ES-I3 (cell line): ENCODE data around the gene RAB18.
"Not testable (repeated sequence)": the region's sequence is repeated elsewhere in the genome, so short reads cannot be mapped to it uniquely, and the experiment has no call there.

Source experiments
- H3K36me3 ChIP-seq: 2 replicates; pipeline ENCODE4 v1.6.1; 2013; ENCODE audit warnings: mild to moderate bottlenecking, low read length, control low read depth, moderate library complexity; ENCODE audit not compliant: insufficient read depth
- H3K4me1 ChIP-seq: 2 replicates; pipeline ENCODE4 v1.6.1; 2013; ENCODE audit warnings: mild to moderate bottlenecking, control low read depth, low read length; ENCODE audit not compliant: insufficient read depth
- H3K9ac ChIP-seq: 2 replicates; pipeline ENCODE4 v1.6.1; 2013; ENCODE audit warnings: low read depth, mild to moderate bottlenecking, low read length, moderate library complexity
- H3K9me3 ChIP-seq: 2 replicates; pipeline ENCODE4 v1.6.1; 2013; ENCODE audit warnings: mild to moderate bottlenecking, low read length, moderate library complexity; ENCODE audit not compliant: control insufficient read depth, insufficient read depth

The RAB18 gene

DNA sequence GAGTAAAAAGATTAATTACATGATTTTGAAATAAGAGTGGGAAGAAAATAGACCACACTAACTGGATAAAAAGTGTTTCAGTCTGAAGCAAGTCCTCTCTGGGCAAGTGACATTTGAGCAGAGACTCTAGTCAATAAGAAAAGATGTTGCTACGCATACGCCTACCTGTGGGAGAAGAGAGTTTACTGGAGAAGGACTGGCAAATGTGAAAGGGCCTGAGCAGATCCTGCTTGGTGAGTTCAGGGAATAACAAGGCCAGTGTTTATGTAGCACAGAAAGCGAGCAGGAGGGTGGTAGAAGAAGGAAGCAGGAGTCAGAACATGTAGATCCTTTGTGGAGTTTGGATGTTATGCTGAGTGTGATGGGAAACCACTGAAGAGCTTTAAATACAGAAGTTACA lies 43.4 kb downstream of the RAB18 start:
- Histone ChIP-seq H3K9me3 (no peaks in the 10 kb centered on the region), H3K4me1 (no peaks in the 10 kb centered on the region)

DNA sequence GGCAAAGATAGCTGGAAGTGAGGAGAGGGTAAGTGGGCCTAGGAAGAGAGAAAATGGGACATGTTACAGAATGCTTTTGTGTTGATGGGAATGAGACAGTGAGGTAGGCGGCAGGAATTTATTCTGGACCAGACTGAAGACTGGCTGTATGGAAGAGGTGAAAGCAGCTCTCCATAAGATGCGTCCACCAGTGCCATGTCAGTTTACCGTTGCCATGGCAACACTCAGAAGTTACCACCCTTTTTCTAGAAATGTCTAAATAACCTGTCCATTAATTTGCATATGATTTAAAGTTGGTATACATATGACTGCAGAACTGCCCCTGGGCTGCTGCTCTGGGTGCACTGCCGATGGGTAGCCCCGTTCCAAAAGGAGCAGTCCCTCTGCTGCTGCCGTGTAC lies 46.7 kb downstream of the RAB18 start:
- no peaks in the 10 kb centered on the region for H3K36me3 ChIP-seq
- no peaks in the 10 kb centered on the region for H3K4me1 ChIP-seq
- H3K9ac ChIP-seq = no peak overlapping the region
- H3K9me3 ChIP-seq = no peaks in the 10 kb centered on the region

More for the DNA sequence above, 43.4 kb downstream of the RAB18 start:
- Histone ChIP-seq H3K9ac (no peak overlapping the region), H3K36me3 (peaks cover 2% of the 10 kb centered on the region; the same call in 1 of the 2 replicates)

- Histone ChIP-seq H3K4me1 (no peaks in the 10 kb centered on the region), H3K9me3 (no peaks in the 10 kb centered on the region), H3K9ac (no peak overlapping the region), H3K36me3 (no peaks in the 10 kb centered on the region)
Observed at GRCh38 chr10:27558612-27559020, 54.5 kb downstream of the RAB18 start.

DNA sequence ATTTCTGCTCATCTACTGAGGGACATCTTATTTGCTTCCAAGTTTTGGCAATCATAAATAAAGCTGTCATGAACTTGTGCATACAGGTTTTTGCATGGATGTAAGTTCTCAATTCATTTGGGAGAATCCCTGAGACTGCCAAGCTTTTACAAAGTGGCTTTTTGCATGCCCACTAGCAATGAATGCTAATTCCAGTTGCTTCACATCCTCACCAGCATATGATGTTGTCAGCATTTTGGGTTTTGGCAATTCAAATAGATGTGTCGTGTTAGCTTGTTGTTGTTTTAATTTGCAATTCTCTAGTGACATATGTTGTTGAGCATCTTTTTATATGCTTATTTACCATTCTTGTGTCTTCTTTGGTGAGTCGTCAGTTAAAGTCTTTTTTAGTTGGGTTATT lies 57.2 kb downstream of the RAB18 start:
- no peaks in the 10 kb centered on the region for H3K36me3 ChIP-seq
- H3K4me1 ChIP-seq = no peaks in the 10 kb centered on the region
- H3K9ac ChIP-seq = no peak overlapping the region
- no peaks in the 10 kb centered on the region for H3K9me3 ChIP-seq

DNA sequence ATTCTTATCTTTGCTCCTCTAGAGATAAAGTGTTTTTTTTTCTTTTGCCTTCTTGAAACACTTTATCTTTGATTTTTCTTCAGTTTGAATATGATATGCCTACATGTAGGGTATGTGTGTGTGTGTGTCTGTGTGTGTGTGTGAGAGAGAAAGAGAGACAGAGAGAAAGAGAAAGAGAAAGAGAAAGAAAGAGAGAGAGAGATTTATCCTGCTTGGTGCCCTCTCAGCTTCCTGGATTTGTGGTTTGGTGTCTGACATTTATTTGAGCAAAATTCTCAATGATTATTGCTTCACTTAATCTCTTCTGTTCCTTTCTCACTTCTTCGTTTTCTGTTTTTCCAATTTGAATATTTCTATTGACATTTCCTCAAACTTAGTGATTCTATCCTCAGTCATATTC lies 60.3 kb downstream of the RAB18 start:
- no peaks in the 10 kb centered on the region for H3K9me3 ChIP-seq
- no peaks in the 10 kb centered on the region for H3K36me3 ChIP-seq
- H3K9ac ChIP-seq = no peak overlapping the region
- no peaks in the 10 kb centered on the region for H3K4me1 ChIP-seq

DNA sequence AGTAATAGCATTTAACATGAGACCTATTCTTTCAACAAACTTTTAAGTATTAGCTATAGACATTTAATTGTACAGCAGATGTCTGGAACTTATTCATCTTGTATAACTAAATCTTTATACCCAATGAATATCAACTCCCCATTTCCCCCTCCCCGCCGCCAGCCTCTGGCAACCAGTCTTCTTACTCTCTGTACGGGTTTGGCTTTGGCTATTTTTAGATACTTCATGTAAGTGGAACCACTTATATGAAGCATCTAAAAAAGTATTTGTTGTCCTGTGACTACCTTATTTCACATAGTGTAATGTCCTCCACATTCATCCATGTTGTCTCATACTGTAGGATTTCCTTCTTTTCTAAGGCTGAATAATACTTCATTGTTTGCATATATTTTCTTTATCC lies 60.8 kb downstream of the RAB18 start:
- Histone ChIP-seq H3K9ac (no peak overlapping the region), H3K36me3 (no peaks in the 10 kb centered on the region), H3K9me3 (no peaks in the 10 kb centered on the region), H3K4me1 (no peaks in the 10 kb centered on the region)

GRCh38 chr10:27568196-27569175 lies 64.4 kb downstream of the RAB18 start:
- Histone ChIP-seq H3K4me1 (no peaks in the 10 kb centered on the region), H3K9ac (no peak overlapping the region), H3K36me3 (no peaks in the 10 kb centered on the region), H3K9me3 (no peaks in the 10 kb centered on the region; the same call in 1 of the 2 replicates)

DNA sequence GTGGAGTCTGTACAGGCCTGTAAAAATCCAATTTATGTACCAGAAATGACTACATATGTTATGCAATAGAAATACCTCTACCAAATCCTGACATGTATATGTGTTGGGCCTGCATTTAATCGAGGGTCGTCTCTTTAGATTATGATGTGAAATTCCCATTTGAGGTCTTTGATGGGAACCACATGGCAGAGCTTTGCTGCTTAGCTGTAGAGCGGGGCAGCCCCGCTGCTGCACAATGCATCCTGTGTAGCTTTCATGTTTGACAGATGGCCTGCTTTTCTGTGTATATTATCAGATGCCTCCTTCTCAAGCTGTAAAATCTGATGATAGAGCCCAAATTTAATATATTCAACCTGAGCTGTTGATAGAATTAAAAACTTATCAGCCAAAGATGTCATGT lies 65.8 kb downstream of the RAB18 start:
- Histone ChIP-seq H3K9me3 (no peaks in the 10 kb centered on the region; the same call in 1 of the 2 replicates), H3K36me3 (no peaks in the 10 kb centered on the region), H3K9ac (no peak overlapping the region), H3K4me1 (no peaks in the 10 kb centered on the region)

- H3K9me3 ChIP-seq, H3K4me1 ChIP-seq, H3K36me3 ChIP-seq, H3K9ac ChIP-seq: not testable (repeated sequence)
Observed at GRCh38 chr10:27577038-27577437, 72.9 kb downstream of the RAB18 start.

GRCh38 chr10:27578316-27578715 lies 74.2 kb downstream of the RAB18 start:
- H3K36me3 ChIP-seq = no peaks in the 10 kb centered on the region
- H3K9me3 ChIP-seq = no peaks in the 10 kb centered on the region; the same call in 1 of the 2 replicates
- H3K4me1 ChIP-seq = no peaks in the 10 kb centered on the region
- H3K9ac ChIP-seq = no peak overlapping the region

GRCh38 chr10:27581225-27581624 lies 77.1 kb downstream of the RAB18 start:
- H3K36me3 ChIP-seq = no peaks in the 10 kb centered on the region
- H3K4me1 ChIP-seq = no peaks in the 10 kb centered on the region
- no peaks in the 10 kb centered on the region for H3K9me3 ChIP-seq
- no peak overlapping the region for H3K9ac ChIP-seq

DNA sequence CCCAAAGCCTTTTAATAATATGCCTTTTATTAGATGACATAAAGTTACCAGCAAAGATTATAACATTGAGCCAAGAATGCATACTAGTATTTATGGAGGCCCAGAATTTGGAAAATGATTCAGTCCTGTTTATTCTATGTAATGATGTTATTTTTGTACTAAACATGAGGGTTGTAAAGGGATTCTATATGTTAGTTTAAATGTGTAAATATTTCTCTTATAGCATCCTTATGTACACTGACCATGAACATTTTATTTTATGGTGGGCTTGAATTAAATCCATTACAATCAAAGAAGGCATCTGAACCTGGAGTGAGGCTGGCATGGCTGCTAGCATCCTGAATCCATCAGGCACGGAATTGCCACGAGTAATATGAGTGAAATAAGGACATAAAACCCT lies 80.2 kb downstream of the RAB18 start:
- H3K9ac ChIP-seq = no peak overlapping the region
- H3K9me3 ChIP-seq = no peaks in the 10 kb centered on the region
- no peaks in the 10 kb centered on the region for H3K36me3 ChIP-seq
- no peaks in the 10 kb centered on the region for H3K4me1 ChIP-seq
